RWPE1 (cell line): ENCODE measurements around the gene MDC1.
A peak's percentile ranks its signal among the peaks of the same experiment; 100 is the strongest.

Source experiments
- CTCF ChIA-PET: fragments of 350-600 bp; sonication (Branson Sonifier 250); formaldehyde crosslinking; extraction: SDS; loops from one replicate; lab custom pipeline; 2021; lab: Yijun Ruan, JAX
- POLR2A ChIA-PET: fragments of 400-600 bp; formaldehyde crosslinking; extraction: SDS; loops from one replicate; lab custom pipeline; 2020; ENCODE audit warnings: antibody characterized with exemption; ENCODE audit not compliant: low non-redundant PET; lab: Yijun Ruan, JAX
- DNase-seq: peaks from one replicate; pipeline ENCODE4 v3.0.0; 2012; ENCODE audit warnings: low spot score
- H3K27ac ChIP-seq: fragments of 450-650 bp; 2 replicates; pipeline ENCODE4 v1.5.1; 2017
- CTCF ChIP-seq: fragments of 450-650 bp; conservative IDR thresholded peaks from 2 replicates; pipeline ENCODE4 v1.5.1; 2017; ENCODE audit warnings: low read depth, mild to moderate bottlenecking

The MDC1 gene

GRCh38 chr6:30730601-30731435 lies 13.7 kb upstream of the MDC1 start:
- TF ChIP-seq CTCF: peak; percentile 88
- POLR2A ChIA-PET: interaction anchor here (0.7 to 1.0 kb wide), 2 partner anchors 11 to 237 kb away, joined by 4 to 18 read pairs; partner anchors contain the start of gene FLOT1
- CTCF ChIA-PET: interaction anchor here (0.6 to 2.3 kb wide), 34 partner anchors 8 to 732 kb away, joined by 3 to 27 read pairs (median 4); partner anchors contain the start of genes DHX16, FLOT1 and MRPS18B
- DNase-seq: peak; percentile 90
- H3K27ac ChIP-seq: peak overlapping the region; percentile 66

DNA sequence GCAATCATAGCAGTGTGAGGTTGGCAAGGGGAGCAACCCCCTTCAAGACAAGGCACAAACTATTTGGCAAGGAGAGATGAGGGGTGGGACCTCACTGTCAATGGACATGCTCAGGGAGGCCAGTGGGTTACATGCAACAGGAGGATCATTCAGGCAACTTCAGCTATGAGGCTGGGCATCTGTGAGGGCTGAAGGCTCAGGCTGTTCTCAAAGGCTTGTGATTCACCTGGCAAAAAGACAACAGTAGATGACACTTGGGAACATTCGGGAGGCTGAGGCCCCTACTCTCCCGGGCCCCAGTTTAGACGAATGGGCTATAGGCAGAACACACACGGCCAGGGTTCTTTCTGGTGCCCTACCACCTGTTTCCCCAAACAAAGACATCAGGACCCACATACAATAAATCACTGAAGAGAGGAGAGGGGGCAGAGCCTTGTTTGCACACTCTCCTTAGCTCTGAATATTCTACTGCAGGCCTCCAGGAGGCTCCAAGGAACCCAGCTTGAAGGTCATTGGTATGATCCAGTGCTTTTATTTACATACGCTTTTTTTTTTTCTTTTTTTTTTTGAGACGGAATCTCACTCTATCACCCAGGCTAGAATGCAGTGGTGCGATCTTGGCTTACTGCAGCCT lies 11.0 kb upstream of the MDC1 start:
- no peak for DNase-seq
- TF ChIP-seq CTCF: no peak
- peak overlapping the region; percentile 71 for H3K27ac ChIP-seq
- CTCF ChIA-PET: no interaction called here
- POLR2A ChIA-PET: interaction anchor here (0.6 kb wide), 1 partner anchor 102 kb away, joined by 4 read pairs; no protein-coding TSS in a partner anchor

DNA sequence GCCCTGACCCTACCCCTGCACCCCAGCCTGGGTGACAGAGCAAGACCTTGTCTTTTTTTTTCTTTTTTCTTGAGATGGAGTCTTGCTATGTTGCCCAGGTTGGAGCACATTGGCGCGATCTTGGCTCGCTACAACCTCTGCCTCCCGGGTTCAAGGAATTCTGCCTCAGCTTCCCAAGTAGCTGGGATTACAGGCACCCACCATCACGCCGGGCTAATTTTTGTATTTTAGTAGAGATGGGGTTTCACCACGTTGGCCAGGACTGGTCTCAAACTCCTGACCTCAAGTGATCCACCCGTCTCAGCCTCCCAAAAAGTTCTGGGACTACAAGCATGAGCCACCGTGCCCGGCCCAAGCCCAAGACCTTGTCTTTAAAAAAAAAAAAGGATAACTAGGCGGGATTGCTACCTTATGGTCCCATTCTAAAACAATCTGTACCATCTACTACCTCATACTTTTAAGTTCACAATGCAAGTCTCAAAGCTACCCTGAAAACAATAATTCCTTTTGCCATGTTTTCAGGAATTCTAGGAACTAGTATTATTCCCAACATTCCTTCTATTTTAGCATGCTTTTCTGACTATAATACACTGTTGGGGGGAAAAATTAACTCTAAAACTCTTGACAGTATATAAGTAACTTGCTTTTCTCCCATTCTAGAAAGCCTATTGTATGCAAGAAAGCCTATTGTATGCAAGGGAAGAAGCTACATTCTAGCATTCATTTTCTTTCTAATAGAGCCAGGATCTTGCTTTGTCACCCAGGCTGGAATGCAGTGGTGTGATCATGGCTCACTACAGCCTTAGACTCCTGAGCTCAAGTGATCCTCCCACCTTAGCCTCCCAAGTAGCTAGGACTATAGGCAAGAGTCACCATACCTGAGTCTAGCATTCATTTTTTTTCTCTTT lies 9.7 kb upstream of the MDC1 start:
- no peak for DNase-seq
- peak overlapping the region; percentile 72 for H3K27ac ChIP-seq
- CTCF ChIA-PET: interaction anchor here (0.6 to 1.4 kb wide), 5 partner anchors 29 to 384 kb away, joined by 3 to 6 read pairs (median 3); no protein-coding TSS in a partner anchor
- TF ChIP-seq CTCF: no peak
- POLR2A ChIA-PET: interaction anchor here (0.6 kb wide), 1 partner anchor 12 kb away, joined by 3 read pairs; no protein-coding TSS in a partner anchor

DNA sequence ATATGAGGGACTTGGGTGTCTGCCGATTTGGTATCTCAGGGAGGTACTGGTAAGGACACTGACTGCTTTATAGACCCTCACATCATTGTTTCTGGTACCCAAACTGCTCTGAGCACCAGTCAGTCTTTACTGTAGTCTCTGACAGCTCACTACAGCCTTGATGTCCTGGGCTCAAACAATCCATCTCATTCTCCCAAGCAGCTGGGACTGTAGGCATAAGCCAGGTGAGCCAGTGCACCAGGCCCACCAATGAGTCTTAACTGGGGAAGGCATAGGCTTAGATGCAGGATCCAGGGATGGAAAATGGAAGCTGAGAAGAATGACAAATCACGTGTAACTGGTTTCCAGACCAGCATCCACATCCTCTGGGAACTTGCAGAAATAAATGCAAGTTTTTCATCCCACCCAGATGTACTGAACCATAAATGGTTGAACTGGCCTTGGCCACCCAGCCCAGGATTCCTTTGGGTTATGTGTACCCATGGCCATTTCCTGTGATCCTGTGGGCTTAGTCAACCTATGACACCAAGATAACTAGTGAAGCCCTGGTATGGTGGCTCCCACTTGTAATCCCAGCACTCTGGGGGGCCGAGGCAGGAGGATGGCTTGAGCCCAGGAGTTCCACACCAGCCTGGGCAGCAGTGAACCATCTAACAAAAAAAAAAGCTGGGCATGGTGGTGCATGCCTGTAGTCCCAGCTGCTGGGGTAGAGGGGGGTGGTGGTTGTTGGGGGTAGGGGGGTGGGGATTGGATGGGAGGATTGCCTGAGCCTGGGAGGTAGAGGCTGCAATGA lies 8.8 kb upstream of the MDC1 start:
- CTCF ChIA-PET: interaction anchor here (0.6 to 1.4 kb wide), 5 partner anchors 9 to 385 kb away, joined by 3 to 6 read pairs (median 4); partner anchors contain the start of gene MDC1
- peak overlapping the region; percentile 72 for H3K27ac ChIP-seq
- no peak for DNase-seq

More for the DNA sequence above, 8.8 kb upstream of the MDC1 start:
- POLR2A ChIA-PET: no interaction called here
- no peak for TF ChIP-seq CTCF
